ENCODE measurements around the gene C1orf210. TPM values are rescaled to one million over a fixed set of nuclear protein-coding genes. Genes with fewer than 3 reads are reported as not detected.

C1orf210 gene
- total and polyA plus RNA-seq, 9 donors = 0.42 to 2.1 (median 0.72) TPM; not detected in 4

GRCh38 chr1:43313771-43314170, 28.4 kb upstream of the C1orf210 start:
- 93 to 99% (median 93%) methylated on average over 10 of the region's 10 CpGs for WGBS, 3 donors
- Histone ChIP-seq H3K36me3 (no peaks in the 10 kb centered on the region), H3K27me3 (no peaks in the 10 kb centered on the region), H3K4me1 (ENCODE audit: insufficient read depth) (no peaks in the 10 kb centered on the region), H3K27ac (no peak overlapping the region), H3K4me3 (no peak overlapping the region), H3K9me3 (no peaks in the 10 kb centered on the region)
- intact Hi-C loops (cut with DNase I) = no loop called here
- TF ChIP-seq CTCF (IDR thresholded peaks at IDR 0.05) = no peak
- TF ChIP-seq EP300 (IDR thresholded peaks at IDR 0.05) = no peak
- no peak for TF ChIP-seq POLR2A (IDR thresholded peaks at IDR 0.05)
- DNase-seq = no peak

- no peak overlapping the region for H3K27ac ChIP-seq
- H3K4me1 ChIP-seq (ENCODE audit: insufficient read depth) = no peaks in the 10 kb centered on the region
- no peaks in the 10 kb centered on the region for H3K9me3 ChIP-seq
- intact Hi-C loops (cut with DNase I) = no loop called here
- H3K27me3 ChIP-seq = no peaks in the 10 kb centered on the region
- no peak overlapping the region for H3K4me3 ChIP-seq
- no peak for DNase-seq
- 91 to 92% (median 91%) methylated on average over 21 to 24 of the region's 24 CpGs for WGBS, 3 donors
- TF ChIP-seq POLR2A (IDR thresholded peaks at IDR 0.05) (no peak), EP300 (IDR thresholded peaks at IDR 0.05) (no peak), CTCF (IDR thresholded peaks at IDR 0.05) (no peak)
- no peaks in the 10 kb centered on the region for H3K36me3 ChIP-seq
Observed at GRCh38 chr1:43312663-43313515, 27.5 kb upstream of the C1orf210 start.

- no peak for DNase-seq
- Histone ChIP-seq H3K4me1 (ENCODE audit: insufficient read depth) (no peaks in the 10 kb centered on the region), H3K9me3 (no peaks in the 10 kb centered on the region), H3K27ac (no peak overlapping the region), H3K36me3 (no peaks in the 10 kb centered on the region), H3K4me3 (no peak overlapping the region), H3K27me3 (no peaks in the 10 kb centered on the region)
- WGBS, 3 donors = 85 to 90% (median 89%) methylated on average over 19 of the region's 19 CpGs
- TF ChIP-seq POLR2A (IDR thresholded peaks at IDR 0.05) (no peak), CTCF (IDR thresholded peaks at IDR 0.05) (no peak), EP300 (IDR thresholded peaks at IDR 0.05) (no peak)
- intact Hi-C loops (cut with DNase I) = no loop called here
Observed at GRCh38 chr1:43312212-43312623, 26.8 kb upstream of the C1orf210 start.

GRCh38 chr1:43311521-43311920, 26.1 kb upstream of the C1orf210 start:
- no peak for TF ChIP-seq CTCF (IDR thresholded peaks at IDR 0.05)
- no peak for TF ChIP-seq POLR2A (IDR thresholded peaks at IDR 0.05)
- TF ChIP-seq EP300 (IDR thresholded peaks at IDR 0.05) = no peak
- WGBS, 3 donors = 90 to 94% (median 90%) methylated on average over 9 of the region's 9 CpGs
- intact Hi-C loops (cut with DNase I) = no loop called here
- no peak overlapping the region for H3K4me3 ChIP-seq
- H3K27ac ChIP-seq = no peak overlapping the region
- H3K36me3 ChIP-seq = no peaks in the 10 kb centered on the region
- no peaks in the 10 kb centered on the region for H3K9me3 ChIP-seq
- H3K27me3 ChIP-seq = no peaks in the 10 kb centered on the region
- no peak for DNase-seq
- H3K4me1 ChIP-seq (ENCODE audit: insufficient read depth) = no peaks in the 10 kb centered on the region
